ENCODE results near the gene VSIG10L2. TPM values are rescaled to one million over a fixed set of nuclear protein-coding genes. Genes with fewer than 3 reads are reported as not detected.

The VSIG10L2 gene
- total RNA-seq = not detected

GRCh38 chr11:125945797-125946520 lies at the start of gene VSIG10L2:
Gene VSIG10L2, plus strand, starts transcription at chr11:125946044. Its CDS starts 12 bp downstream, at chr11:125946056.
- TF ChIP-seq CTCF (IDR thresholded peaks at IDR 0.05; ENCODE audit: low read depth) = no peak

GRCh38 chr11:125901872-125902271 lies 44.0 kb upstream of the VSIG10L2 start:
- TF ChIP-seq CTCF (IDR thresholded peaks at IDR 0.05; ENCODE audit: low read depth) = no peak

GRCh38 chr11:125902277-125902926 lies 43.4 kb upstream of the VSIG10L2 start:
- TF ChIP-seq CTCF (IDR thresholded peaks at IDR 0.05; ENCODE audit: low read depth) = no peak

GRCh38 chr11:125902927-125903710 lies 42.7 kb upstream of the VSIG10L2 start, which contains the start of gene PUS3:
Gene PUS3, minus strand, starts transcription at chr11:125903206. Its CDS starts 6,922 bp downstream, at chr11:125896284.
- no peak for TF ChIP-seq CTCF (IDR thresholded peaks at IDR 0.05; ENCODE audit: low read depth)

GRCh38 chr11:125903711-125904659 lies 41.9 kb upstream of the VSIG10L2 start, which contains the start of gene DDX25:
Gene DDX25, plus strand, starts transcription at chr11:125904508. Its CDS starts 10 bp downstream, at chr11:125904518.
- TF ChIP-seq CTCF (IDR thresholded peaks at IDR 0.05; ENCODE audit: low read depth) = no peak

- no peak for TF ChIP-seq CTCF (IDR thresholded peaks at IDR 0.05; ENCODE audit: low read depth)
Measured at GRCh38 chr11:125904678-125905077, 41.2 kb upstream of the VSIG10L2 start.
